Endothelial cell of umbilical vein (primary cell): ENCODE measurements around the gene PBLD. TPM values are rescaled to one million over a fixed set of nuclear protein-coding genes. Genes with fewer than 3 reads are reported as not detected.

Experiments
- BruUV-seq: library from RNA; stranded (reverse); fragments of 400-500 nt; replicated peaks from 2 replicates; lab custom pipeline; 2021; lab: Mats Ljungman, UMichigan
- CTCF ChIA-PET: fragments of 300-600, 350-600 bp; sonication (Branson Sonifier 250); formaldehyde crosslinking; loops from one replicate; lab custom pipeline; 2021; ENCODE audit warnings: antibody characterized with exemption, inconsistent platforms; lab: Charles Lee
- POLR2A ChIA-PET: fragments of 300-600, 350-600 bp; sonication (Branson Sonifier 250); formaldehyde crosslinking; loops from one replicate; lab custom pipeline; 2021; ENCODE audit warnings: antibody characterized with exemption, inconsistent platforms; lab: Charles Lee
- DNase-seq: peaks from one replicate; pipeline ENCODE4 v3.0.0-alpha.2; 2011; ENCODE audit warnings: low read depth, low spot score
- FAIRE-seq: peaks from 2 replicates; lab custom pipeline; 2011; peaks lifted over from hg19 to GRCh38; lab: Jason Lieb, UNC
- H2AFZ ChIP-seq: 2 replicates; pipeline ENCODE4 v1.6.0; 2012; ENCODE audit warnings: low read depth, low read length, control low read depth, inconsistent platforms
- H3K27ac ChIP-seq: 2 replicates; pipeline ENCODE4 v1.5.1; 2011; ENCODE audit warnings: low read depth, mild to moderate bottlenecking, control low read depth, low read length, moderate library complexity; ENCODE audit not compliant: insufficient read depth
- H3K27me3 ChIP-seq, 2 experiments: 2 replicates each; pipeline versions ENCODE4 v1.6.0 to v1.6.1; 2011; ENCODE audit warnings: low read length in 2 of 2, mixed read lengths in 1 of 2; ENCODE audit not compliant: control insufficient read depth in 2 of 2, insufficient read depth in 2 of 2
- H3K36me3 ChIP-seq, 2 experiments: 2 replicates in 1 of 2; 3 replicates in 1 of 2; pipeline ENCODE4 v1.5.1; 2011; ENCODE audit warnings: low read length in 2 of 2, mild to moderate bottlenecking in 1 of 2, moderate library complexity in 1 of 2; ENCODE audit not compliant: control insufficient read depth in 2 of 2, insufficient read depth in 2 of 2; ENCODE audit errors: extremely low read depth in 1 of 2
- H3K4me1 ChIP-seq: 3 replicates; pipeline ENCODE4 v1.5.1; 2011; ENCODE audit warnings: mild to moderate bottlenecking, low read length; ENCODE audit not compliant: control insufficient read depth, insufficient read depth; ENCODE audit errors: extremely low read depth
- H3K4me2 ChIP-seq: 2 replicates; pipeline ENCODE4 v1.6.1; 2011; ENCODE audit warnings: low read length, control low read depth, mixed read lengths; ENCODE audit not compliant: insufficient read depth
- H3K4me3 ChIP-seq, 3 experiments: fragments of 200-600 bp in 1 of 3; sonication (generic), shearing (Covaris generic) in 1 of 3; replicated peaks in 1 of 3; 2 replicates each; pipeline ENCODE4 v1.5.1; 2011 to 2016; ENCODE audit warnings: control low read depth in 3 of 3, low read length in 3 of 3, mild to moderate bottlenecking in 2 of 3, inconsistent platforms in 1 of 3, low read depth in 1 of 3, moderate library complexity in 1 of 3; ENCODE audit not compliant: insufficient read depth in 1 of 3
- H3K79me2 ChIP-seq: 2 replicates; pipeline ENCODE4 v1.6.0; 2012; ENCODE audit warnings: low read length, inconsistent platforms; ENCODE audit not compliant: control insufficient read depth, insufficient read depth
- H3K9ac ChIP-seq: replicated peaks from 2 replicates; pipeline ENCODE3; 2011; ENCODE audit warnings: low read length, control low read depth; ENCODE audit not compliant: insufficient read depth; ENCODE audit errors: extremely low read depth
- H3K9me1 ChIP-seq: replicated peaks from 3 replicates; pipeline ENCODE4 v1.6.0; 2011; ENCODE audit warnings: mild to moderate bottlenecking, low read length; ENCODE audit not compliant: control insufficient read depth, insufficient read depth; ENCODE audit errors: extremely low read depth
- H3K9me3 ChIP-seq: replicated peaks from 2 replicates; pipeline ENCODE4 v1.5.1; 2012; ENCODE audit warnings: low read length, inconsistent platforms; ENCODE audit not compliant: control insufficient read depth, insufficient read depth
- H4K20me1 ChIP-seq: replicated peaks from 2 replicates; pipeline ENCODE3; 2011; ENCODE audit warnings: mild to moderate bottlenecking, low read length; ENCODE audit not compliant: control insufficient read depth, insufficient read depth; ENCODE audit errors: extremely low read depth
- EZH2 ChIP-seq: IDR thresholded peaks from 2 replicates; pipeline ENCODE4 v1.6.1; 2012; ENCODE audit warnings: borderline replicate concordance, low read depth, mild to moderate bottlenecking, moderate library complexity, low read length, inconsistent platforms; ENCODE audit not compliant: severe bottlenecking
- FOS ChIP-seq: IDR thresholded peaks from 2 replicates; pipeline ENCODE4 v1.6.1; 2011; ENCODE audit warnings: mild to moderate bottlenecking, low read length, moderate library complexity, borderline replicate concordance; ENCODE audit not compliant: insufficient read depth
- GATA2 ChIP-seq: IDR thresholded peaks from 2 replicates; pipeline ENCODE4 v1.7.0; 2011; ENCODE audit warnings: low read depth, mild to moderate bottlenecking, moderate library complexity, mixed read lengths, low read length; ENCODE audit not compliant: insufficient read length, insufficient read depth
- JUN ChIP-seq: IDR thresholded peaks from 2 replicates; pipeline ENCODE4 v1.6.1; 2011; ENCODE audit warnings: borderline replicate concordance, low read depth; ENCODE audit not compliant: insufficient read length, insufficient read depth
- MYC ChIP-seq: IDR thresholded peaks from one replicate; pipeline ENCODE4 v1.6.1; 2011; ENCODE audit warnings: mild to moderate bottlenecking, low read depth, low read length
- POLR2A ChIP-seq: IDR thresholded peaks from 2 replicates; pipeline ENCODE4 v1.6.1; 2012; ENCODE audit warnings: low read depth, mild to moderate bottlenecking, control low read depth, low read length
- POLR2AphosphoS5 ChIP-seq: IDR thresholded peaks from 2 replicates; pipeline ENCODE4 v1.6.1; 2012; ENCODE audit warnings: low read depth, mild to moderate bottlenecking, control low read depth, low read length, moderate library complexity; ENCODE audit not compliant: insufficient read depth
- dilution Hi-C: fragments of 300-500 bp; cut with MboI; formaldehyde crosslinking; loops from one replicate; pipeline ENCODE4 v1.15.0; 2019; ENCODE audit warnings: low sequenced_read_pairs; ENCODE audit not compliant: extremely low pct_ligation_motif_present
- intact Hi-C: fragments of 100-400 bp; cut with micrococcal nuclease; formaldehyde crosslinking; loops from one replicate; pipeline ENCODE4 v1.10.0; 2022
- polyA plus RNA-seq, 4 experiments: library from polyadenylated mRNA; depleted of rRNA in 3 of 4; stranded (reverse) in 3 of 4; unstranded in 1 of 4; fragments of >200 nt; gene quantifications; 2 replicates each; pipeline versions ENCODE4 v1.2.1 to v1.2.3, GENCODE V29; 2011 to 2012; ENCODE audit warnings: missing spikeins in 1 of 4
- total RNA-seq: library from RNA; stranded (reverse); gene quantifications from 2 replicates; pipeline ENCODE4 v1.2.3, GENCODE V29; 2021
- TF ChIP-seq, protein P1 (sequence below): IDR thresholded peaks from 2 replicates; pipeline ENCODE4 v1.6.1; 2011; ENCODE audit not compliant: insufficient read depth, insufficient read length
- TF ChIP-seq, protein P2 (sequence below), 2 donors: IDR thresholded peaks; 1 replicate in 1 of 2; 2 replicates in 1 of 2; pipeline ENCODE4 v1.5.1; 2011; ENCODE audit warnings: low read length in 2 of 2, mild to moderate bottlenecking in 2 of 2, moderate library complexity in 2 of 2, control low read depth in 1 of 2, inconsistent platforms in 1 of 2, low read depth in 1 of 2; ENCODE audit not compliant: insufficient read depth in 1 of 2; ENCODE audit errors: extremely low read depth in 1 of 2

The PBLD gene
- total and polyA plus RNA-seq, 2 donors (not counting 3 experiments of a cell fraction or from before 2014, with no cell fraction given), result 1.5 to 5.1 TPM

DNA sequence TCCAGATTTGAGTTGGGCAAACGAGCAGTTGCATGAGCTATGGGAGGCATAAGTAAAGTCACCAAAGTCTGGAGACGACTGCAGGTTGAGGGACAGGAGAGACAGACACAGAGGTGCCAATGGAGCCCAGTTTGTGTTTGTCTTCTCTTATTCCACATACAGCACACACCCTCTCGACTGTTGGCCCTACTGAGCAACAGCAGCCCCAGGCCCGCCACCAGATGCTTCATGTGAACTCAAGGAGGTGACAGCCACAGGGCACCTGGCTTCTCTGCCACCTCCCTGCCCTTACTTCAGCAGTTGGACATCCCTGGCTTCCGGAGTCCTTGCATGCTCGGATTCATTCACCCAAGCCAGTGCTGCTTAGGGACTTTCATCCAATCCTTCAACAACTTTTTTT is 94.4 kb downstream of the PBLD start:
- Histone ChIP-seq H3K36me3 (no peaks in the 10 kb centered on the region), H3K27me3 (peaks cover 5 to 7% of the 10 kb centered on the region in 2 experiments), H3K9ac (no peak overlapping the region), H4K20me1 (no peaks in the 10 kb centered on the region), H3K4me3 (no peak overlapping the region), H3K4me2 (no peak overlapping the region), H3K27ac (no peak overlapping the region), H3K79me2 (no peaks in the 10 kb centered on the region), H2AFZ (no peak overlapping the region), H3K9me1 (no peaks in the 10 kb centered on the region), H3K4me1 (no peaks in the 10 kb centered on the region), H3K9me3 (no peaks in the 10 kb centered on the region)
- TF ChIP-seq EZH2, result no peak
- no peak for TF ChIP-seq POLR2A
- TF ChIP-seq GATA2, result no peak
- TF ChIP-seq, protein P1, sequence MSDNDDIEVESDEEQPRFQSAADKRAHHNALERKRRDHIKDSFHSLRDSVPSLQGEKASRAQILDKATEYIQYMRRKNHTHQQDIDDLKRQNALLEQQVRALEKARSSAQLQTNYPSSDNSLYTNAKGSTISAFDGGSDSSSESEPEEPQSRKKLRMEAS, result no peak
- no peak for TF ChIP-seq MYC
- no peak for TF ChIP-seq FOS
- TF ChIP-seq POLR2AphosphoS5, result no peak
- TF ChIP-seq JUN, result no peak
- TF ChIP-seq, protein P2, sequence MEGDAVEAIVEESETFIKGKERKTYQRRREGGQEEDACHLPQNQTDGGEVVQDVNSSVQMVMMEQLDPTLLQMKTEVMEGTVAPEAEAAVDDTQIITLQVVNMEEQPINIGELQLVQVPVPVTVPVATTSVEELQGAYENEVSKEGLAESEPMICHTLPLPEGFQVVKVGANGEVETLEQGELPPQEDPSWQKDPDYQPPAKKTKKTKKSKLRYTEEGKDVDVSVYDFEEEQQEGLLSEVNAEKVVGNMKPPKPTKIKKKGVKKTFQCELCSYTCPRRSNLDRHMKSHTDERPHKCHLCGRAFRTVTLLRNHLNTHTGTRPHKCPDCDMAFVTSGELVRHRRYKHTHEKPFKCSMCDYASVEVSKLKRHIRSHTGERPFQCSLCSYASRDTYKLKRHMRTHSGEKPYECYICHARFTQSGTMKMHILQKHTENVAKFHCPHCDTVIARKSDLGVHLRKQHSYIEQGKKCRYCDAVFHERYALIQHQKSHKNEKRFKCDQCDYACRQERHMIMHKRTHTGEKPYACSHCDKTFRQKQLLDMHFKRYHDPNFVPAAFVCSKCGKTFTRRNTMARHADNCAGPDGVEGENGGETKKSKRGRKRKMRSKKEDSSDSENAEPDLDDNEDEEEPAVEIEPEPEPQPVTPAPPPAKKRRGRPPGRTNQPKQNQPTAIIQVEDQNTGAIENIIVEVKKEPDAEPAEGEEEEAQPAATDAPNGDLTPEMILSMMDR (IDR thresholded peaks at IDR 0.05; ENCODE audit: extremely low read depth in 1 of 2, insufficient read depth in 1 of 2, low read depth in 1 of 2, low read length in 2 of 2), result no peak
- intact Hi-C loops (no loop called here), dilution Hi-C loops (no loop called here)
- BruUV-seq, result no TSS peak
- ChIA-PET POLR2A (no interaction called here), CTCF (interaction anchor here (0.6 to 1.4 kb wide), 4 partner anchors 26 to 63 kb away, joined by 3 read pairs; no protein-coding TSS in a partner anchor)
- DNase-seq, result no peak
- FAIRE-seq, result no peak
